HUES48 (cell line): ENCODE data around the gene SH3GL1.

Experiments used
- H3K27ac ChIP-seq: one replicate; pipeline ENCODE4 v1.7.0; 2013; ENCODE audit warnings: low read depth, low read length, inconsistent platforms
- H3K27me3 ChIP-seq: 2 replicates; pipeline ENCODE4 v1.6.1; 2013; ENCODE audit warnings: mild to moderate bottlenecking, low read length; ENCODE audit not compliant: control insufficient read depth, insufficient read depth
- H3K36me3 ChIP-seq: 2 replicates; pipeline ENCODE4 v1.6.1; 2013; ENCODE audit warnings: low read length; ENCODE audit not compliant: control insufficient read depth, insufficient read depth
- H3K4me1 ChIP-seq: 2 replicates; pipeline ENCODE4 v1.6.1; 2013; ENCODE audit warnings: mild to moderate bottlenecking, low read length; ENCODE audit not compliant: control insufficient read depth, insufficient read depth
- H3K4me3 ChIP-seq: 2 replicates; pipeline ENCODE4 v1.5.1; 2013; ENCODE audit warnings: mild to moderate bottlenecking, low read depth, low read length
- H3K9ac ChIP-seq: 2 replicates; pipeline ENCODE4 v1.6.1; 2013; ENCODE audit warnings: mild to moderate bottlenecking, low read depth, low read length, moderate library complexity
- H3K9me3 ChIP-seq: 2 replicates; pipeline ENCODE4 v1.6.1; 2013; ENCODE audit warnings: low read length; ENCODE audit not compliant: control insufficient read depth, insufficient read depth

The SH3GL1 gene

DNA sequence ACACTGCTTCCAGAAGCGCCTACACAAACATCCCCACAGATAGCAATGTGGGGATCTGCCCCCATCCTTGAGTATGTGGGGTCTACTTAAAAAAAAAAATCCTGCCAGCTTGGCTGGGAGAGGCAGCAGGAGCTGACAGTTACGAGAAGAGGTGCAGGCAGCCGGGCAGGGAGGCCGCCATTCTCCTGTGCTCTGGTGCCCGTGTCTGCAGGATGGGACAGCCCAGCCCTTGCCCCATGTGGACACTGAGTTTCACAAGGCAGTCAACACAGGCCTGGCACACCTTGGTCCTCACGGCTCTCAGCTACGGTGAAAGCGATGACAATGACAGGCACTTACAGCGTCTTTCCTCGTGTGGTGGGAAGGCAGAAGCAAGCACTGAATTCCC lies 33.0 kb downstream of the SH3GL1 start:
- Histone ChIP-seq H3K4me1 (peaks cover 12% of the 10 kb centered on the region; the same call in 1 of the 2 replicates), H3K27ac (no peak overlapping the region), H3K9me3 (no peaks in the 10 kb centered on the region), H3K4me3 (no peak overlapping the region), H3K9ac (no peak overlapping the region), H3K27me3 (no peaks in the 10 kb centered on the region), H3K36me3 (peaks cover 34% of the 10 kb centered on the region)

- no peaks in the 10 kb centered on the region for H3K9me3 ChIP-seq
- H3K36me3 ChIP-seq = peaks cover 39% of the 10 kb centered on the region
- H3K27me3 ChIP-seq = no peaks in the 10 kb centered on the region
- H3K27ac ChIP-seq = no peak overlapping the region
- H3K4me3 ChIP-seq = no peak overlapping the region
- H3K4me1 ChIP-seq = peaks cover 12% of the 10 kb centered on the region; the same call in 1 of the 2 replicates
- H3K9ac ChIP-seq = no peak overlapping the region
These were observed 33.5 kb downstream of the SH3GL1 start for GRCh38 chr19:4366666-4367335.

- H3K9ac ChIP-seq = no peak overlapping the region
These were observed 34.3 kb downstream of the SH3GL1 start for GRCh38 chr19:4365791-4366665.

DNA sequence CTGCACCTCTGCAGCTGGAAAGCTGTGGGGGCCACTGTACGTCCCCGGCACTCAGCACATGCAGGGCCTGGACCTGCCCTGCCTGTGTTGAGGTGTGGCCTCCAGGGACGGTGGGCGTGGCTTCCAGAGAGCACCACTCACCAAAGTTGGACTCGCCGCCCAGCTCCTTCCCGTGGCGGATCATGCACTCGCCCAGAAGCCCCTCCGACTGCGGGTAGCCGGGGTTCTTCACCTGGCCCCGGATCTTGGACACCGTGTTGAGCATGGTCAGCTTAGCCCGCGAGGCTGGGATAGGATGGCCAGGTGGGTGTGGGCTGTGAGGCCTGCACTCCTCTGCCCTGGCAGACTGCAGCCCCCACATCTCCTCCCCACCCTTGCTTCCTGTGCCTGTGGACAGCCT lies 35.0 kb downstream of the SH3GL1 start:
- Histone ChIP-seq H3K9me3 (no peaks in the 10 kb centered on the region), H3K27me3 (no peaks in the 10 kb centered on the region), H3K9ac (no peak overlapping the region), H3K27ac (no peak overlapping the region), H3K4me3 (no peak overlapping the region), H3K4me1 (peaks cover 14% of the 10 kb centered on the region; the same call in 1 of the 2 replicates), H3K36me3 (peaks cover 45% of the 10 kb centered on the region)

More at GRCh38 chr19:4365791-4366665, 34.3 kb downstream of the SH3GL1 start:
- no peak overlapping the region for H3K4me3 ChIP-seq
- no peaks in the 10 kb centered on the region for H3K27me3 ChIP-seq
- H3K27ac ChIP-seq = no peak overlapping the region
- H3K9me3 ChIP-seq = no peaks in the 10 kb centered on the region
- H3K36me3 ChIP-seq = peaks cover 42% of the 10 kb centered on the region
- peaks cover 13% of the 10 kb centered on the region; the same call in 1 of the 2 replicates for H3K4me1 ChIP-seq

GRCh38 chr19:4363571-4364304 lies 36.6 kb downstream of the SH3GL1 start:
- Histone ChIP-seq H3K27me3 (no peaks in the 10 kb centered on the region), H3K4me1 (0 out of 2 replicates have a peak, but pooled peaks cover 2% of the 10 kb centered on the region), H3K27ac (no peak overlapping the region), H3K9ac (no peak overlapping the region), H3K36me3 (peaks cover 60% of the 10 kb centered on the region), H3K4me3 (no peak overlapping the region), H3K9me3 (no peaks in the 10 kb centered on the region)

- H3K27ac ChIP-seq = no peak overlapping the region
- H3K4me3 ChIP-seq = no peak overlapping the region
- H3K36me3 ChIP-seq = peaks cover 65% of the 10 kb centered on the region
- H3K4me1 ChIP-seq = 0 out of 2 replicates have a peak, but pooled peaks cover 2% of the 10 kb centered on the region
- H3K9ac ChIP-seq = no peak overlapping the region
- no peaks in the 10 kb centered on the region for H3K9me3 ChIP-seq
- no peaks in the 10 kb centered on the region for H3K27me3 ChIP-seq
These were observed 37.4 kb downstream of the SH3GL1 start for GRCh38 chr19:4362831-4363545.

- Histone ChIP-seq H3K36me3 (peaks cover 70% of the 10 kb centered on the region), H3K27ac (peak overlapping the region; percentile 64), H3K4me1 (0 out of 2 replicates have a peak, but pooled peaks cover 2% of the 10 kb centered on the region)
These were observed 38.1 kb downstream of the SH3GL1 start for GRCh38 chr19:4362101-4362828.

DNA sequence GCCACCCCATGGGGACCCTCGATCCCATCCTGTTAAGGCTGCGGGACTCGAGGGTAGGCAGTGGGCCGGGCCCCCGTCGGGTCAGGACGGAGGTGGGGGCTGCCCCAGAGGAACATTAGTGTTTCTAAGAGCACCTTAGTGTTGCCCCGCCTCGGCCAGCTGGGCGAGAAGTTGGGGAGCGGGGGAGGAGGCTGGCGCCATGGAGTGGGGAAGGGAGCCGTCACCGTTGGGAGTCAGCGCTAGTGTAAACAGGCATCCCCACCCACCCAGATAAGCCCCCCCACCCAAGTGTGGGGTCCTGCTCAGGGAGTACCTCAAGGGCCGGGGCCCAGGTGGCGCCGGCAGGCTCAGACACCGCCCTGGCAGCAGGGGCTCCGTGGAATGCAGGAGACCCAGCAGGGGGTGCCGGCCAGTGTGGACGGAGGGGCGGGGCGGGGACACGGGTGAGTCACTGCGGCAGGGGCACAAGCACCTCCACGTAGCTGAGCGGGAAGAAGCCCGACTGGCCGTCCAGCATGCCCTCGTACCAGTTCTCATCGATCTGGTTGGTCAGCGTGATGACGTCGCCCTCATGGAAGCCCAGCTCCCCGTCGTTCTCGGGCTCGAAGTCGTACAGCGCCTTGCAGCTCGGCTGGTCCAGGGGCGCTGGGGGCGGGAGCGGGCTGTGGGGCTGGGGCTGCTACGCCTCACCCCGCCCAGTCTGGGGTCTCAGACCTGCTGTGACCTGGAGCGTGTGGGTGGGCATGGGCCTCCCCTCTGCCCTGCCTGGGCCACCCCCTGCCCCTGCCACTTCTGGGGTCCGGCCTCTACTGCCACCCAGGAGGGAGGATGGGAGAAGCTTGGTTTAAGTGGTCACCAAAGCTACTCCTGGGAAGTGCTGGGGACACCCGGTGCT lies 38.9 kb downstream of the SH3GL1 start:
- no peak overlapping the region for H3K4me3 ChIP-seq
- H3K27me3 ChIP-seq = no peaks in the 10 kb centered on the region
- H3K9ac ChIP-seq = no peak overlapping the region
- 0 out of 2 replicates have a peak, but pooled peaks cover 2% of the 10 kb centered on the region for H3K4me1 ChIP-seq
- peaks cover 70% of the 10 kb centered on the region for H3K36me3 ChIP-seq
- H3K9me3 ChIP-seq = no peaks in the 10 kb centered on the region
- H3K27ac ChIP-seq = peak overlapping the region; percentile 64

More at GRCh38 chr19:4362101-4362828, 38.1 kb downstream of the SH3GL1 start:
- Histone ChIP-seq H3K9me3 (no peaks in the 10 kb centered on the region), H3K9ac (no peak overlapping the region), H3K4me3 (no peak overlapping the region), H3K27me3 (no peaks in the 10 kb centered on the region)

- Histone ChIP-seq H3K4me3 (no peak overlapping the region), H3K9ac (no peak overlapping the region), H3K36me3 (peaks cover 67% of the 10 kb centered on the region), H3K4me1 (0 out of 2 replicates have a peak, but pooled peaks cover 2% of the 10 kb centered on the region), H3K27ac (no peak overlapping the region), H3K27me3 (no peaks in the 10 kb centered on the region), H3K9me3 (no peaks in the 10 kb centered on the region)
These were observed 39.7 kb downstream of the SH3GL1 start for GRCh38 chr19:4360641-4361151.
